Mucosa of descending colon (tissue), 3 donors: ENCODE measurements around the gene WNT2. TPM values are rescaled to one million over a fixed set of nuclear protein-coding genes. Genes with fewer than 3 reads are reported as not detected.

Experiments used
- ATAC-seq: fragments of 200-7000 bp; cut with Tn5 transposase; one replicate; pipeline ENCODE4 v1.9.1; 2020; ENCODE audit warnings: mild to moderate bottlenecking, moderate library complexity
- DNase-seq, 3 donors: peaks; one replicate each; pipeline ENCODE4 v3.0.0-alpha.2; 2020
- H3K36me3 ChIP-seq: fragments of 200-600 bp; one replicate; pipeline ENCODE4 v1.8.0; 2021; ENCODE audit warnings: low read depth, mild to moderate bottlenecking
- H3K4me1 ChIP-seq: fragments of 200-600 bp; one replicate; pipeline ENCODE4 v1.8.0; 2021; ENCODE audit warnings: low read depth, mild to moderate bottlenecking
- H3K4me3 ChIP-seq: fragments of 200-600 bp; one replicate; pipeline ENCODE4 v1.8.0; 2021; ENCODE audit warnings: mild to moderate bottlenecking
- H3K9me3 ChIP-seq: fragments of 200-600 bp; one replicate; pipeline ENCODE4 v1.8.0; 2021; ENCODE audit warnings: mild to moderate bottlenecking
- CTCF ChIP-seq: fragments of 200-600 bp; IDR thresholded peaks from one replicate; pipeline ENCODE4 v1.8.0; 2022; ENCODE audit warnings: antibody characterized with exemption, mild to moderate bottlenecking
- intact Hi-C, 2 donors: fragments of 100-400 bp; cut with DNase I in 1 of 2; cut with micrococcal nuclease in 1 of 2; formaldehyde crosslinking; loops; one replicate each; pipeline versions ENCODE4 v1.11.0 to v1.11.1; 2022; cut with DNase I, micrococcal nuclease
- total RNA-seq, 3 donors: library from RNA; stranded (reverse); fragmentation: NEBNext Ultra II Directional in 2 of 3; extraction: Animal tissue kit (Norgen Biotek cat#: 25700) in 2 of 3; gene quantifications; one replicate each; pipeline versions ENCODE4 v1.2.1 to v1.2.4, GENCODE V29; 2021 to 2023
- donor health status: DM: no; HTN: no; CAD: no; lungs with moderate emphysema.
- donor health status: DM: no; HTN: no; CAD: no.
- donor health status: DM: no; HTN: yes; CAD: no.

WNT2 gene
- total RNA-seq, 3 donors from 2014 or later: 0.20 TPM; not detected in 2

DNA sequence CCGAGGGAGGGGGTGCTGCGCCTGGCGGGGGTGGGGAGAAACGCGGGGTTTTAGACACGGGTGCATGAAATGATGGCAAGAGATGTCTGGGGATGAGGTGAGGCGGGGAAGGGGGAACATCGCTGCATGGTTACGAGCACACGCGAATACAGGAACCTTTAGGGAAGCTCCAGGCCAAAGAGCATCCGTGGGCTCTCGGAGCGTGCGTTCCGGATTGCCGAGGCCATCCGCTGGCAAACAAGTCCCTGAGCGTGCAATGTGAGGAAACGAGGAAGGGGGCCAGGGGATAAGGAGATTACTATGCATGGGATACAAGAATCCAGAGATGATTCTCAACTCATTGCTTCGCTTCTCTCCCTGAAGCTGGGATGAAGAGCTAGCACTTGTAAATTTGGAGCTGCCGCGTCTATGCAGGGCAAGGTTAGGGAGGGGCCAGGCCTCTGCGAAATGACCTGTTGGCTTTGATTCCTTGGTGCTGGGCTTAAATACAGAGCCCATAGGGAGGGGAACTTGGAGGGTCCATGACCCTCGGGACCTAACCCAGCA is 520 bp upstream of the WNT2 start:
- intact Hi-C loops: no loop called here
- H3K36me3 ChIP-seq: no peaks in the 10 kb centered on the region
- no peak for TF ChIP-seq CTCF
- ATAC-seq (no peak), DNase-seq (no peak)
- H3K4me3 ChIP-seq: no peak overlapping the region
- H3K4me1 ChIP-seq: peaks cover 2% of the 10 kb centered on the region
- no peaks in the 10 kb centered on the region for H3K9me3 ChIP-seq

DNA sequence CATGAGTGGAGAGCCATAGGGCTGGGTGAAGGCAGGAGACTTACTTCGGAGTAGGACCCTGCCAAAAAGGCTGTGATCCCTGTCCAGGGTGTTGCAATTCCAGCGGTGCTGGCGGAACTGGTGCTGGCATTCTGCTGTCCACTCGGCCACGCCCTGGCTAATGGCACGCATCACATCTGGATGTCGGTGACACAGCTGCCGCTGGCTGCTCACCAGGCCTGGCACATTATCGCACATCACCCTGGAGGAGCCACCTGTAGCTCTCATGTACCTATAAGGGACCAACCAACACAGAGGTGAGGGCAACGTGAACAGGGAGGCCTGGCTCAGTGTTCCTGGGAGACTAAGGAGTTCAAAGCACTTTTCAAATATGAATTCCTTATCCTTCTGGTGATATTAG is 2.3 kb downstream of the WNT2 start:
- H3K4me3 ChIP-seq: no peak overlapping the region

GRCh38 chr7:117319181-117319580 is 3.7 kb downstream of the WNT2 start:
- intact Hi-C loops: no loop called here
- DNase-seq: no peak
- Histone ChIP-seq H3K36me3 (no peaks in the 10 kb centered on the region), H3K4me3 (no peak overlapping the region), H3K4me1 (peaks cover 2% of the 10 kb centered on the region), H3K9me3 (no peaks in the 10 kb centered on the region)
- no peak for TF ChIP-seq CTCF
- ATAC-seq: no peak

More for the DNA sequence above, 2.3 kb downstream of the WNT2 start:
- DNase-seq (no peak), ATAC-seq (no peak)
- H3K9me3 ChIP-seq: no peaks in the 10 kb centered on the region
- peaks cover 2% of the 10 kb centered on the region for H3K4me1 ChIP-seq
- H3K36me3 ChIP-seq: no peaks in the 10 kb centered on the region
- no peak for TF ChIP-seq CTCF
- intact Hi-C loops: no loop called here

DNA sequence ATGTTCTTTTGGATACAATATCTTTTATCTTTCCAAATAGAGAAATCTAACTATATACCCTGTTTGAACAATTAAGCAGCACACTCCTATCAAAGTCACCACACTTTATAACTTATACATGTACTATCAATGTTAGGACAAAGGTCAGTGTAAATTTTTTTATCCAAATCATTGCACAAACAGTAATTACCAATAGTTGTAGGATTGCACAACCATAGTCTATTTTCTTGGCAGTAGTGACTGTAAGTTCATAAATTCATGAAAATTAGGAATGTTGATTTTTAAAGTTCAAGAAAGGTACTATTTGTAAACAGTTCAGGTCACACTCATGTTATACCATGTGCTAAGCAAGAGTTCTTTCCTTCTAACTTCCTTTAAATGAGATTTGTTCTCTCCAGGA is 9.3 kb downstream of the WNT2 start:
- TF ChIP-seq CTCF: no peak
- Histone ChIP-seq H3K36me3 (no peaks in the 10 kb centered on the region), H3K4me3 (no peak overlapping the region), H3K9me3 (no peaks in the 10 kb centered on the region), H3K4me1 (no peaks in the 10 kb centered on the region)
- intact Hi-C loops: no loop called here
- DNase-seq: no peak
- ATAC-seq: no peak

DNA sequence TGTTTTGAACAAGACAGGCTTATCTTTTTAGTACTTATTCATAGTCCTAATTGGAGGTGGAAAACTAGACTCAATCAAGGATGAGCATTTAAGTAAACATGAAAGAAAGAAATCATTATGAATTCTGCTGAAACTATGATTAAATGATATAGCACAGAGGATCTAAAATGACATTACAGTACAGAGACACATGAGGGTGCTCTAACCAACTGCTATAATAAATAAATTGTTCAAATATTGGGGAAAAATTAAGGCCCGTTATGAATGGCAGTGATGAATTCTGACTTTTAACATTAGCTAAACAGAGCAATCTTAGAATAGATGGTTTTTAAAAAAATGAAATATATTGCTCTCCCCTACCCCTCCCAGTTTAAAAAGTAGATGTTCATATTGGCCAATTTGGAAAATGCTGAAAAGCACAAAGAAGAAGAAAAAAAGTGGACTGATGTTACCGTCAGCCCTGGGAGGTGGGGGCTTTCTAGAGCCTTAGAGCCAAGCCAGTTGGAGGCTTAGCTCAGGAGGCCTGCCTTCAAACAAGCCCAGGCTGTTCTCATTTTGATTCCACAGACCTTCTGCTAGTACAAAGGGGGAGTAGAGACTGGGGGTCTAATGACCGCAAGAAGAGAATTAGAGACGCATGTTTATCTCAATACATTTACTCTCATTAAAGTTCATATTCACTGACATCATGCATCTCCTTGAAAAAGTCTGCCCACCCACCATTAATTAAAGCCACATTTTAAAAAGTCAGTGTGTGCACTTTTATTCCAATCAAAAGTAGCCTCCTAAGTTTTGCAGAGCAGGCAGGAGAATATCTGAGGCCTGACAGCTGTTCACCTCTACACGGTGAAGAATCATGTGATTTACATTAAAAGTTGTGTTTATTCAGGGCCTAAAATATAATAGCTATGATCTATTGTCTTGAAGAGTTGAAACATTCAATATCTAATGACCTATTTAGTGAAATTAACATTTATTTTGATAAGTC is 10.0 kb downstream of the WNT2 start:
- DNase-seq: no peak
- H3K4me1 ChIP-seq: no peaks in the 10 kb centered on the region
- TF ChIP-seq CTCF: no peak
- H3K36me3 ChIP-seq: no peaks in the 10 kb centered on the region
- intact Hi-C loops: no loop called here
- ATAC-seq: no peak
- H3K4me3 ChIP-seq: no peak overlapping the region
- H3K9me3 ChIP-seq: no peaks in the 10 kb centered on the region
